ENCODE measurements around the gene TP53TG3B.
"Not testable (repeated sequence)": the region's sequence is repeated elsewhere in the genome, so short reads cannot be mapped to it uniquely, and the experiment has no call there.

- not testable (repeated sequence) for TF ChIP-seq POLR2AphosphoS5 (IDR thresholded peaks at IDR 0.05; ENCODE audit: low read depth); EZH2phosphoT487 (IDR thresholded peaks at IDR 0.05; ENCODE audit: unreplicated experiment); CTCF (conservative IDR thresholded peaks at IDR 0.05; ENCODE audit: low read depth in 2 of 2)
Observed at GRCh38 chr16:33339093-33340061, 21.3 kb upstream of the TP53TG3B start.
